IPS-11a (cell line): ENCODE measurements around the gene COL6A5.
"Not testable (repeated sequence)": the region's sequence is repeated elsewhere in the genome, so short reads cannot be mapped to it uniquely, and the experiment has no call there.

Experiments
- H3K4me3 ChIP-seq: one replicate; pipeline ENCODE4 v1.5.1; 2013; ENCODE audit warnings: low read depth, low read length, control low read depth

The COL6A5 gene, protein sequence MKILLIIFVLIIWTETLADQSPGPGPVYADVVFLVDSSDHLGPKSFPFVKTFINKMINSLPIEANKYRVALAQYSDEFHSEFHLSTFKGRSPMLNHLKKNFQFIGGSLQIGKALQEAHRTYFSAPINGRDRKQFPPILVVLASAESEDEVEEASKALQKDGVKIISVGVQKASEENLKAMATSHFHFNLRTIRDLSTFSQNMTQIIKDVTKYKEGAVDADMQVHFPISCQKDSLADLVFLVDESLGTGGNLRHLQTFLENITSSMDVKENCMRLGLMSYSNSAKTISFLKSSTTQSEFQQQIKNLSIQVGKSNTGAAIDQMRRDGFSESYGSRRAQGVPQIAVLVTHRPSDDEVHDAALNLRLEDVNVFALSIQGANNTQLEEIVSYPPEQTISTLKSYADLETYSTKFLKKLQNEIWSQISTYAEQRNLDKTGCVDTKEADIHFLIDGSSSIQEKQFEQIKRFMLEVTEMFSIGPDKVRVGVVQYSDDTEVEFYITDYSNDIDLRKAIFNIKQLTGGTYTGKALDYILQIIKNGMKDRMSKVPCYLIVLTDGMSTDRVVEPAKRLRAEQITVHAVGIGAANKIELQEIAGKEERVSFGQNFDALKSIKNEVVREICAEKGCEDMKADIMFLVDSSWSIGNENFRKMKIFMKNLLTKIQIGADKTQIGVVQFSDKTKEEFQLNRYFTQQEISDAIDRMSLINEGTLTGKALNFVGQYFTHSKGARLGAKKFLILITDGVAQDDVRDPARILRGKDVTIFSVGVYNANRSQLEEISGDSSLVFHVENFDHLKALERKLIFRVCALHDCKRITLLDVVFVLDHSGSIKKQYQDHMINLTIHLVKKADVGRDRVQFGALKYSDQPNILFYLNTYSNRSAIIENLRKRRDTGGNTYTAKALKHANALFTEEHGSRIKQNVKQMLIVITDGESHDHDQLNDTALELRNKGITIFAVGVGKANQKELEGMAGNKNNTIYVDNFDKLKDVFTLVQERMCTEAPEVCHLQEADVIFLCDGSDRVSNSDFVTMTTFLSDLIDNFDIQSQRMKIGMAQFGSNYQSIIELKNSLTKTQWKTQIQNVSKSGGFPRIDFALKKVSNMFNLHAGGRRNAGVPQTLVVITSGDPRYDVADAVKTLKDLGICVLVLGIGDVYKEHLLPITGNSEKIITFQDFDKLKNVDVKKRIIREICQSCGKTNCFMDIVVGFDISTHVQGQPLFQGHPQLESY (N-terminal part only)

DNA sequence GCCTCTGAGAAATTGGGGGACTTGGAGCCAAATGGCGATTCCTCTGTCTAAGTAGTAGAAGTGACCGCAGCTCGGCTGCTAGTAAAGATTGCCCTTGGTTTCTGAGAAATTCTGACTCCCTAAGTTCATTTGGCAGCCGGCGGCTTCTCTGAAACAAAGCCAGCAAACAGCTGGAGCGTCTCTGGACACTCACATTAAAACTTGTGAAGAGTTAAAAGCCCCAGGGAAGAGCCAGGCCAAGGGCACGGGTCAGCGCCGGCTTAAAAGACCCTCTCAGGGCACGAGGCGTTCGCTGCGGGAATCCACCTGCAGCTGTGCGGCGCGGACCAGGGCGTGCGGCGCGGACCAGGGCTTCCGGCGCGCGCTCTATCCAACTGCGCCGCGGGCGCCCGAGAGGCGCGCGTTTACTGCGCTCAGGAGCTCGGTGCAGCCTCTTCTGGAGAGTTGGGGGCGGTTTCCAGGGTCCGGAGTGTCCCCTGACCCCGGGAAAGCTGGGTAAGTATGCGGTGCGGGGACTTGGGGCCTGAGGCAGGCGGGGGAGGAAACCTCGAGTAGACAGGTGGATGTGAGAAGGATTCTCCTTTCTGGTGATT is at the start of gene COL6A5:
COL6A5 (plus strand) TSS at position 186 of the 593 bp plus-strand sequence. CDS start 27,967 bp downstream, outside the sequence.
- peak within 1 kb of the TSS; percentile 27 for H3K4me3 ChIP-seq

DNA sequence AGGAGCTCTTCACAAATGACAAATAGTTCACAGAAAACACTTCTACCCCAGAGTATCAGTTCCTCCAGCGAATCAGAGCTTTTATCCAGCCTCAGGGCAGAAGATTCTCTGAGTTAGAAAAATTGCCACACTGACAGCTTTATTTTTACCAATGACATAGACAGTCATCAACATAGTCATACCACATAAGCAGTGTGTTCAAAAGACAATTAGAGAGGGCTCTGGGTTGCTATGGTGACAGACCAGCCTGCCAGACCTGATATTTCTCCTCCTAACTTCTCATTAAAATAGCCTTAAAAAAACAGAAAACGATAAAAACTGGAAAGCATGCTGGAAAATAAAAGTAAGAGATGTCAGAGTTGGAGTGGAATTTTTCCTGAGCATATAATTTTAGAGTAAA is 45.9 kb upstream of the COL6A5 start:
- H3K4me3 ChIP-seq: no peak overlapping the region

DNA sequence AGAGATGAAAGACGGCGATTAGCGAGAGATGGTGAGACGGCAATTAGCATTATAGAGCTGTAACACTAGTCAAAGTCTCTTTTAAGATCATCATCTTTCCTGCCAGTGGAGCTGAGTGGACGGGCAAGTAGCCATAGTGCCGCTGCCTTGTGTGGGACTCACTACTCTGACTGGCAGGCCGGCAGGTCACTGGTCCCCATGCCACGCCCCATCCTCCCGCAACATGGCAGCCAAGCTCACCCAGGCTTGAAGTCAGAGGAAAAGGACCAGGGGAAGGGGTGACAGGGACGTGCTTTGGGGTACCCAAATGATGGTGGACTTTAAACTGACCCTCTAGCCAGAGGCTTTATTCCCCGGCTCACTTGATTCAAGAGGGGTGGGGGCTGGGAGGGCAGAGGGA is 44.6 kb upstream of the COL6A5 start:
- no peak overlapping the region for H3K4me3 ChIP-seq

DNA sequence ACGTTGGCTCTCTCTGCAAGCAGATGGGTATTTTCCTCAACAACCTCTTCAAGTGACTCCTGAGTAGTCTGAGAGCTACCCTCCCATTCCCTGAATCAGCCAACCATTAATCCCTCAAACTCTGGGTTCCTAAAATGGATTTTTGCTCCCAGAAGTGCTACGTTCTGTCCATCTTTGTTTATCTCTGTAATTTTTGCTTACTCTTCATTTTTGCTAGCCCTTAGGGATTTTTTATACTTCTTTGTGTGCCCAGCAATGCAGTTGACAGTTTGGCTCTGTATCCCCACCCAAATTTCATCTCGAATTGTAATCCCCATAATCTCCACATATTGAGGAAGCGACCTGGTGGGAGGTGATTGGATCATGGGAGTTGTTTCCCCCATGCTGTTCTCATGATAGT is 35.4 kb upstream of the COL6A5 start:
- no peak overlapping the region for H3K4me3 ChIP-seq

DNA sequence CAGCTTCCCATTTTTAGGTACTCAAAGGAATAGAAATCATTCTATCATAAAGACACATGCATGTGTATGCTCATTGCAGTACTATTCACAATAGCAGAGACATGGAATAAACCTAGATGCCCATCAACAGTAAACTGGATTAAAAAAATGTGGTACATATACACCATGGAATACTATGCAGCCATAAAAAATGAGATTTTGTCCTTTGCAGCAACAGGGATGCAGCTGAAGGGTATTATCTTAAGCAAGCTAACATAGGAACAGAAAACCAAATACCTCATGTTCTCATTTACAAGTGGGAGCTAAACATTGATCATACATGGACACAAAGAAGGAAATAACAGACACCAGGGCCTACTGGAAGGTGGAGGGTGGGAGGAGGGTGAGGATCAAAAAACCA is 33.1 kb upstream of the COL6A5 start:
- H3K4me3 ChIP-seq: no peak overlapping the region

DNA sequence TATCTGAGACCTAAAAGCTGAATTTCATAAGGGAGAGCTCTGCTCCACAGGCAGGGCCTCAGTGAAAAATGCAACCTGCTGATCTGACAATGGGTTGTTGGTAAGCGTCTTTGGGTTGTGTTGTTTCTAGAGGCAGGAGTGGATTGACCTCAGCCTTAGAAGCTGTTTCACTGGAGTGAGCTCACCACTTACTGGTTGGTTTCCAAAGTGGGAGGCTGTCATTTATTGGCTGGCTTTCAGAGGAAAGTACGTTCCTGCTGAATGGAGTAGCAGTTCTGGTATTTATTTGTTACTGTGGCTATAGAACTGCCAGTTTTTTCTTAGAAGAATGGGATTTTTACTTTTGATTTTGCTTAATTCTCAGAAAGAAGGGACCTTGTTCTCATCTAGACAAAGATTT is 29.3 kb upstream of the COL6A5 start:
- H3K4me3 ChIP-seq: no peak overlapping the region

DNA sequence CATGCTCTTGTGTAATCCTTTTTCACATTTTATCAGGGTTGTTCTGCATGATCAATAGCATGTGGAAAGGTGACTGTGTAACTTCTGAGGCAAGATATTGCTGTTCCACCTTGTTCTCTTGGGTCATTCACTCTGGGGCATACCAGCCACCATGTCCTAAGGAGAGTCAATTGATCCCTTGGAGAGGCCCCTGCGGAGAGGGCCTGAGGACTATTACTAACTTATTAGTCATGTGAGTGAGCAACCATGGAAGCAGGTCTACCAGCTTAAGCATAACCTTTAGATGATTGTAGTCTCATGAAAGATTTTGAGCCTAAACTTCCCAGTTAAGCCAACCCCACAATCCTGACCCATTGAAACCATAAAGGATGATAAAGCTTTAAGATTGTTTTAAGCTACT is 22.0 kb upstream of the COL6A5 start:
- H3K4me3 ChIP-seq: no peak overlapping the region

DNA sequence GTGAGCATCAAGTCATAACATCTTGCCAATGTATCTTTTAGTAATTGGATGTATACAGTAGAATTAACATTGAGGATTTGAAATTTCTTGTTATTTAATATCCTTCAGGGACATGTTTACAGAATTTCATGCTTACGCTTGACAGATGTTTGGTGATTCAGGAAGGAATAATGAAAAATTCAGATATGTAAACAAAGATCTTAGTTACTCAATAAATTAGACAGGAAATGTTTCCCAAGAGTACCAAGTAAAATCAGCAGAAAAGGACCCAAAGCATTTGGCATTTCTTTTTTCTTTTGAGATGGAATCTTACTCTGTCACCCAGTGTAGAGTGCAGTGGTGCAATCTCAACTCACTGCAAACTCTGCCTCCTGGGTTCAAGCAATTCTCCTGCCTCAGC is 4.7 kb upstream of the COL6A5 start:
- no peak overlapping the region for H3K4me3 ChIP-seq

DNA sequence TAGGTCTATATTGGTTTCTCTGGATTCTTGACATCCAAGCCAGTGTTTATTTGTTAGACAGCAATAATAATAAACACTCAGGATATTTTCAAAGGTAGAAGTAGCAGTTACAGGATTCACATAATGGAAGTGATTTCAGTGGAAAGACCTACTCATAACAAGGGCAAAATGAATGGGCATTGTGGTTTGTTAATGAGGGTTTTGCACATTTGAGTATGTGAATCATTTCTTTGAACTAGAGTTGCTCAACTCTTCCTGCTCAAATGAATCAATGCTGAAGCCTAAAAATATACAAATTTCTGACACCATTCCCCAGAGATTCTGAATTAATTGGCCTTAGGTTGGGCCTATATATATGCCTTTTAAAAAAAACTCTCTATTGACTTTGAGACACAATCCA is 4.1 kb upstream of the COL6A5 start:
- H3K4me3 ChIP-seq: no peak overlapping the region

DNA sequence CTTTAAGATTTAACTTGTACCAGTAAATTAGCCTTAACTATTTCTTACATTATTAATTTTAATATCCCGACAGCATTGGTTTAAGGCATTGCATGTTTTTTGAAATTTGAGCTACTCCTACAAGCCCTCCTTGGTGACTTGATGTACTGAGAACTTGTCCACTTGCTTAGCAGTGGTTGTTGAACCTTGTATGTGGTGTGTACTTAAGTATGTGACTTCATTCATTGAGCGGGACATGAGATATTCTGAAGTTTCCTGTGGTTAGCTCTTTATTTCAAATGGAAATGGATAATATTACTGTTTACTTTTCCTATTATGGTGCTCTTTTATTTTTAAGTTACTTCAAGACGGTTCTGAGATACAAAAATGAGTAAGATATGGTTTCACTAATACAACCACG is 3.6 kb upstream of the COL6A5 start:
- H3K4me3 ChIP-seq: no peak overlapping the region

DNA sequence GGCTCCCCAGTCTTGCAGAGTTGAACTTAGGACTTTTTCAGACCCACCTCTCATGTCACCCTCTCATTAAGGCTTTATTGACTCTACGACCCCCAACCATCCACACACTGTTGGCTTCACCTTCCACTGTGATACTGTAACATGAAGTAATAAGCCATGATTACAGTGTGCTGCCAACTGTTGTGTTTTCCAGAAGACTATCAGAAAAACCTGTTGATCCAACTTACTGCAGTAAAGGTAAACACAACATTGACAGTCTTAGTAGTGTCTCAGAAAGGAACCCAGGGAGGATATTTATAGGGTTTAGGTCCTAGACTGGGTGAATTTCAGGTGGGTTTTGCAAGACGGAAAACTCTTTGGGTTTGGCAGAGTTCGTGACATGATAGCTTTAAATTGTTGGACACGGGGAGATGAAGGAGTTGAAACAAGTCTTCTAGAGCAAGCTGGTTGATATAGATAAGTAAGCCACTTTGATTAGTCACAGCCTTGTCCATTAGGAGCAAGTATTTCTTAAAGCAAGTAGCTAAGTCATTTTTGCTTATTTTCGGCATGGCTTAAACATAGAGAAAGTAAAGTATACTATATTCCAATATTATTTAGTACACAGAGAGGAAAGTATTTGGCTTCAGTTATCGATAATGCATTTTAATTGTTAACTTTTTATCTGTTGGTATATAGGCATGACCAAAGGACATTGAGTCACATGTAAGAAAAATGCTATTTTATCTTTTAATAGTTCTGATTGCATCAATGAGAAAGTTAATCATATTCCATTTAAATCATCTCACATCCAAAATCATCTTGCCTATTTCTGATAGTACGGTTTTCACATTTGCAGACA is 2.4 kb upstream of the COL6A5 start:
- no peak overlapping the region for H3K4me3 ChIP-seq

DNA sequence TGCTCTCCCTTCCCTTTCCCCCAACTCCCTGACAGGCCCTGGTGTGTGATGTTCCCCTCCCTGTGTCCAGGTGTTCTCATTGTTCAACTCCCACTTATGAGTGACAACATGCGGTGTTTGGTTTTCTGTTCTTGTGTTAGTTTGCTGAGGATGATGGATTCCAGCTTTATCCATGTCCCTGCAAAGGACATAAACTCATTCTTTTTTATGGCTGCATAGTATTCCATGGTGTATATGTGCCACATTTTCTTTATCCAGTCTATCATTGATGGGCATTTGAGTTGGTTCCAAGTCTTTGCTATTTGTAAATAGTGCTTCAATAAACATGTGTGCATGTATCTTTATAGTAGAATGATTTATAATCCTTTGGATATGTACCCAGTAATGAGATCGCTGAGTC is 2.8 kb downstream of the COL6A5 start:
- H3K4me3 ChIP-seq: not testable (repeated sequence)

DNA sequence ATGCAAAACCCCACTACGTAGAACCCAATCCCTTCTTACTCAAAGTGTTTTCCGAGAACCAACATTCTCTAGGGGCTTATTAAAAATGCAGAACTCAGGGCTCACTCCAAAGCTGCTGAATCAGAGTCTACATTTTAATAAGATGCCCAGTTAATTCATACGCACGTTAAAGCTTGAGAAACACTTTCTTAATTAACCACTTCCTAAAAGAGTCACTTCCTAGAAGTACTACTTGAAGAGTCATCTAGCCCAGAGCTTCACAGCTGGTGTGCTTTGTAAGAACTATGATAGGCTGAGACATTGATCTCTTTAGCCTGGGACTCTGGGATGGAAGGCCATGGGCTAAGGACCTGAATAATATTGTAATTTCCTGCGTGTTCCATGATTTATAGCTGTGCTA is 9.0 kb downstream of the COL6A5 start:
- no peak overlapping the region for H3K4me3 ChIP-seq

DNA sequence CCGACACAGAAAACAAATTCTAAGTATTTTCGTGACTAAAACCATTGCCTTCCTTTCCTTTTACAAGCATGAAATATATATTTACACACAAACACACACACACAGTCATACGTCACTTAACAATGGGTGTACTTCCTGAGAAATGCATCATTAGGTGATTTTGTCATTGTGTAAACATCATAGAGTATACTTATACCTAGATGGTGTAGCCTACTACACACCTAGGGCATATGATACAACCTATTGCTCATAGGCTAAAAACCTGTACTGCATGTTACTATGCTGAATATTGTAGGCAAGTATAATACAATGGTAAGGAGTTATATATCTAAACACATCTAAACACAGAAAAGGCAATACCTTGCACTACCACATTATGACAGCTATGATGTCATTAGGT is 28.6 kb downstream of the COL6A5 start:
- no peak overlapping the region for H3K4me3 ChIP-seq

DNA sequence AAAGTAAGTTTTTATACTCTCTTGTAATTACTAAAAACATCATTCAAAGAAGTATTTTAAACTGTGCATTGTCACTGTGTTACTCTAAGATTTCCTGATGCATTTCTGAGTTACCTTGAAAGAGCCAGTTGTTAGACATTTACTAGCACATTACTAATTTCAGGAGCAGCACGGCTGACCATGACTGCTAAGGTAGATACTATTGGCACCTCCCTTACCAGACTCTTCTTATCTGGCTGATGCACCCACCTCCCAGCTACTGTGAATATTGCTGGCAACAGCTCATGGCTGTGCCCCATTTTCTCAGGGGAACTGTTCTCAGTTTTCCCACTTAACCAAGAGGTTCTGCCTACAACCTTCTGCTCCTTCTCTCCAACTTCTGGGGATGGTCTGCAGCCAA is 29.4 kb downstream of the COL6A5 start:
- H3K4me3 ChIP-seq: no peak overlapping the region

DNA sequence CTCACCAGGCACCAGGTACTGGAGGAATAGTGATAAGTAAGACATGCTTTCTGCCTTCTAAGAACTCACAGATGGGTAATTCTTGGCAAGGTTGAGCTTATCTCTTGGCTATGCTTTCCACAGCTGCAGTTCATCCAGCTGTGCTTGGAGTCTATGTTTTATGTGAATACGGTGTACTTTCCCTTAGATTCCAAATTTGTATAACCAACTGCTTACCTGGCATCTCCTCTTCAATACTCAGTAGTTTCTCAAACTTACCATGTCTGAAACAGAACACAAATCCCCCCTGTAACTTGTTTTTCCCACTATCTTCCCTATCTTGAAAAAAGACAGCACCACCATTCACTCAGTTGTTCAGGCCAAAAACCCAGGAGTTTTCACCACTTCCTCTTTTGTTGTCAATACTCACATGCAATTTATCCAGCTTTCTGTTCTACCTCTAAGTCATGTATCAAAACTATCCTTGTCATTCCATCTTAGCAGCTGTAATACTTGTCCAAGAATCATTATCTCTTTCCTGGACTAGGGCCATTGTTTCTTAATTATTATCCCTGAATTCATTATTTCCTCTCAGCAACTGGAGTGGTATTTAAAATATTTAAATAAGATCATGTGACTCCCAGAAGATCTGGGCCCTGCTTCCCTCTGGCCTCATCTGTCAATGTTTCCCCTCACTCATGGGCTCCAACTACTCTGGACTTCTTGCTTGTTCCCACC is 32.6 kb downstream of the COL6A5 start:
- no peak overlapping the region for H3K4me3 ChIP-seq

DNA sequence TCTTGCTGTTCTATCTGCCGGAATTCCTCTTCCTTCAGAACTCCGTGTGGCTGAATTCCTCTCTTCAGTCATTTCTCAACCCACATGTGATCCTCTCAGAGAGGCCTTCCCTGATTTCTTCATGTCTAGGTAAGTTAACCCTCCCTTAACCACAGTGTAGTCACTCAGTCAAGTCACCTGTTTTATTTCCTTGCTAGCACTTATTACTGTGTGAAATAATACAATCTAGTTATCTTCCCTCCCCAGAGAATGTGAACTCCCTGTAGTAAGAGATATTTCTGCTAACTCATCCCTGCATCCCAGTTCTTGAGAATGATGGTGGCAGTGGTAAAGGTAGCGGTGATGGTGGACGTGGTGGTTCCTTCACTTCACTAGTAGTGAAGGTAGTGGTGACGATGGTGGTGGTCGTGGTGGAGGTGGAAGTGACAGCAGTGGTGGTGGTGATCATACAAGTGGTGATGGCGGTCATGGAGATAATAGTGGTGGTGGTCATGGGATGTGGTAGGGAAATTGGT is 33.3 kb downstream of the COL6A5 start:
- H3K4me3 ChIP-seq: no peak overlapping the region

DNA sequence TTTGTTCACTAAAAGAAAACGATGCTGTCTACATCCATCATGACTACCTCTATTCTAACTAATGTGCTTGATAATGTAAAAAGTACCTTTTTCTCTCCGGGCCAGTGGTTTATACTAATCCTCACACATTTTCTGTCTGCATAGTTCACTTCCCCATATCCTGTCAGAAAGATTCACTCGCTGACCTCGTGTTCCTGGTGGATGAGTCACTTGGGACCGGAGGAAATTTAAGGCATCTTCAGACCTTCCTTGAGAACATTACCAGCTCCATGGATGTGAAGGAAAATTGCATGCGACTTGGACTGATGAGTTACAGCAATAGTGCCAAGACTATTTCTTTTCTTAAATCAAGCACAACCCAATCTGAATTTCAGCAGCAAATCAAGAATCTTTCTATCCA is 33.8 kb downstream of the COL6A5 start:
- H3K4me3 ChIP-seq: no peak overlapping the region

DNA sequence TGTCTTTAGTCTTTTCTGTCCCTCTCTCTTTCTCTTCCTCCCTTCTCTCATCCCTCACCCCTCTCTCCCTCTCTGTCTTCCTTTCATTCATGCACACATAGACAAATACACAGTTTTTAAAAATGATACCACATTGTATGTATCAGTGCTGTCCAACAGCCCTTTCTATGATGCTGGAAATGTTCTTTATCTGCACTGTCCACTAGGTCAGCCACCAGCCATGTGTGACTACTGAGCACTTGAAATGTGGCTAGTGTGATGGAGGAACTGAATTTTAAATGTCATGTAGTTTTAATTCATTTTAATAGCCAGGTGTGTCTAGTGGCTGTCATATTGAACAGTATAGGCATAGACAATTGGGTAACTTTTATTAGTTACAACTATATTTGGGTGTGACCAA is 34.9 kb downstream of the COL6A5 start:
- H3K4me3 ChIP-seq: no peak overlapping the region
